Fibroblast of the conjunctiva (primary cell): ENCODE results near the gene ISG20.

Experiments
- DNase-seq: peaks from one replicate; pipeline ENCODE4 v3.0.0-alpha.2; 2010; ENCODE audit warnings: low read depth

The ISG20 gene

GRCh38 chr15:88638626-88639372 lies at the start of gene ISG20:
ISG20 (plus strand) TSS chr15:88639016; CDS start chr15:88639367, 351 bp downstream.
- peak; percentile 93 for DNase-seq

GRCh38 chr15:88590759-88591158 lies 48.1 kb upstream of the ISG20 start:
- DNase-seq, result no peak

GRCh38 chr15:88591384-88591783 lies 47.4 kb upstream of the ISG20 start:
- DNase-seq, result no peak

- no peak for DNase-seq
Measured at GRCh38 chr15:88603885-88604284, 34.9 kb upstream of the ISG20 start.

GRCh38 chr15:88604381-88605188 lies 34.2 kb upstream of the ISG20 start:
- no peak for DNase-seq

- no peak for DNase-seq
Measured at GRCh38 chr15:88605189-88606069, 33.4 kb upstream of the ISG20 start.

- DNase-seq, result no peak
Measured at GRCh38 chr15:88606070-88606794, 32.6 kb upstream of the ISG20 start.

GRCh38 chr15:88607951-88608350 lies 30.9 kb upstream of the ISG20 start:
- DNase-seq, result no peak

- no peak for DNase-seq
Measured at GRCh38 chr15:88608607-88609181, 30.1 kb upstream of the ISG20 start.

GRCh38 chr15:88609344-88610090 lies 29.3 kb upstream of the ISG20 start:
- no peak for DNase-seq

- DNase-seq, result no peak
Measured at GRCh38 chr15:88610701-88611231, 28.1 kb upstream of the ISG20 start.

GRCh38 chr15:88612186-88612796 lies 26.5 kb upstream of the ISG20 start:
- DNase-seq, result no peak

GRCh38 chr15:88613074-88613944 lies 25.5 kb upstream of the ISG20 start:
- DNase-seq, result no peak

GRCh38 chr15:88615303-88616107 lies 23.3 kb upstream of the ISG20 start:
- DNase-seq, result no peak

- no peak for DNase-seq
Measured at GRCh38 chr15:88616240-88616639, 22.6 kb upstream of the ISG20 start.

GRCh38 chr15:88617031-88617722 lies 21.6 kb upstream of the ISG20 start:
- no peak for DNase-seq

GRCh38 chr15:88617790-88618189 lies 21.0 kb upstream of the ISG20 start:
- no peak for DNase-seq
